Transverse colon (tissue), 4 donors: ENCODE measurements around the gene KPNB1. TPM values are rescaled to one million over a fixed set of nuclear protein-coding genes. Genes with fewer than 3 reads are reported as not detected.

Experiments used
- DNase-seq: peaks from one replicate; pipeline ENCODE4 v3.0.0-alpha.2; 2019
- H3K27ac ChIP-seq, 4 donors: fragments of 200-600 bp; sonication (generic); 2 replicates each; pipeline ENCODE4 v1.5.1; 2016 to 2018; ENCODE audit warnings: inconsistent platforms in 4 of 4
- H3K27me3 ChIP-seq: fragments of 200-600 bp; sonication (generic); 2 replicates; pipeline ENCODE4 v1.5.1; 2017; ENCODE audit warnings: inconsistent platforms
- H3K36me3 ChIP-seq, 4 donors: fragments of 200-600 bp; sonication (generic); 2 replicates each; pipeline ENCODE4 v1.5.1; 2017 to 2019; ENCODE audit warnings: inconsistent platforms in 4 of 4
- H3K4me1 ChIP-seq, 4 donors: fragments of 200-600 bp; sonication (generic); 2 replicates each; pipeline ENCODE4 v1.5.1; 2017 to 2020; ENCODE audit warnings: inconsistent platforms in 4 of 4
- H3K4me3 ChIP-seq, 4 donors: fragments of 200-600 bp; sonication (generic); 1 replicate in 1 of 4; 2 replicates in 3 of 4; pipeline versions ENCODE4 v1.5.1 to v1.6.1; 2017 to 2019; ENCODE audit warnings: inconsistent platforms in 4 of 4
- H3K9me3 ChIP-seq, 2 donors: fragments of 200-600 bp; sonication (generic); 2 replicates each; pipeline ENCODE4 v1.5.1; 2017 to 2019; ENCODE audit warnings: inconsistent platforms in 2 of 2
- EP300 ChIP-seq: sonication (generic); formaldehyde crosslinking; IDR thresholded peaks from one replicate; pipeline ENCODE4 v1.6.1; 2017; ENCODE audit warnings: antibody characterized with exemption, low read depth
- POLR2A ChIP-seq: fragments of 450-650 bp; IDR thresholded peaks from one replicate; pipeline ENCODE4 v1.6.1; 2016; ENCODE audit warnings: antibody characterized with exemption, mild to moderate bottlenecking, moderate library complexity
- POLR2AphosphoS5 ChIP-seq, 3 donors: sonication (generic); formaldehyde crosslinking; IDR thresholded peaks; one replicate each; pipeline ENCODE4 v1.6.1; 2016; ENCODE audit warnings: antibody characterized with exemption in 3 of 3
- WGBS, 2 donors: methylation state at CpG; one replicate each; pipeline ENCODE4 v1.1.5; 2018; ENCODE audit warnings: low coverage in 1 of 2; 5-methylcytosine and 5-hydroxymethylcytosine counted together
- in situ Hi-C, 4 donors: fragments of 200-750 bp; cut with MboI; loops; one replicate each; pipeline versions ENCODE4 v1.15.0 to v1.15.1; 2017; ENCODE audit warnings: low sequenced_read_pairs in 3 of 4, low pct_ligation_motif_present in 1 of 4, low pct_unique_long_range_greater_than_20kb in 1 of 4
- intact Hi-C: fragments of 100-400 bp; cut with DNase I; formaldehyde crosslinking; loops from one replicate; pipeline ENCODE4 v1.15.1; 2023; ENCODE audit warnings: low total_unique reads
- total RNA-seq, 4 donors: library from RNA; depleted of rRNA; stranded (reverse); fragments of >200 nt; gene quantifications; one replicate each; pipeline ENCODE4 v1.1.0, GENCODE V29; 2016
- TF ChIP-seq, protein P1 (sequence below), 5 experiments: fragments of 200-600 bp in 3 of 5; fragments of 450-650 bp in 2 of 5; sonication (generic) in 3 of 5; IDR thresholded peaks; 1 replicate in 2 of 5; 2 replicates in 3 of 5; pipeline ENCODE4 v1.5.1; 2016 to 2017; ENCODE audit warnings: antibody characterized with exemption in 5 of 5, inconsistent platforms in 3 of 5, mild to moderate bottlenecking in 2 of 5, moderate library complexity in 1 of 5

Gene KPNB1
- total RNA-seq, 4 donors from 2014 or later: 39.2 to 176 (median 133) TPM

DNA sequence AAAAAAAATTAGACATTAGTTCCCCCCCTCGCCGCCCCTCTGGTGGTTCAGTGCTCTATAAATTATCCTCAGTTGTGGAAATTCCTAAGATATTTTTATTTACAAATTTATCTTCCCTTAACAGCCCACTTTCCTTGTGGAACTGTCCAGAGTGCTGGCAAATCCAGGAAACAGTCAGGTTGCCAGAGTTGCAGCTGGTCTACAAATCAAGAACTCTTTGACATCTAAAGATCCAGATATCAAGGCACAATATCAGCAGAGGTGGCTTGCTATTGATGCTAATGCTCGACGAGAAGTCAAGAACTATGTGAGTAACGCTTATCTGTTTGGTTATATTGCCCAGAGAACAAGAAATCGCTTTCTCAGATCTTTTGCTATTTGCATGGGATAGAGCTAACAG, 2.9 kb downstream of the KPNB1 start:
- Histone ChIP-seq H3K27ac (no peak overlapping the region), H3K4me1 (peaks cover 22 to 53% (median 28%) of the 10 kb centered on the region in 4 donors), H3K27me3 (no peaks in the 10 kb centered on the region), H3K9me3 (no peaks in the 10 kb centered on the region), H3K4me3 (no peak overlapping the region), H3K36me3 (peaks cover 0 to 49% (median 24%) of the 10 kb centered on the region in 4 donors)
- in situ Hi-C loops: no loop called here
- intact Hi-C loops: no loop called here
- 89 to 90% methylated on average over 4 to 6 of the region's 6 CpGs for WGBS, 2 donors
- no peak for DNase-seq
- TF ChIP-seq, protein P1, sequence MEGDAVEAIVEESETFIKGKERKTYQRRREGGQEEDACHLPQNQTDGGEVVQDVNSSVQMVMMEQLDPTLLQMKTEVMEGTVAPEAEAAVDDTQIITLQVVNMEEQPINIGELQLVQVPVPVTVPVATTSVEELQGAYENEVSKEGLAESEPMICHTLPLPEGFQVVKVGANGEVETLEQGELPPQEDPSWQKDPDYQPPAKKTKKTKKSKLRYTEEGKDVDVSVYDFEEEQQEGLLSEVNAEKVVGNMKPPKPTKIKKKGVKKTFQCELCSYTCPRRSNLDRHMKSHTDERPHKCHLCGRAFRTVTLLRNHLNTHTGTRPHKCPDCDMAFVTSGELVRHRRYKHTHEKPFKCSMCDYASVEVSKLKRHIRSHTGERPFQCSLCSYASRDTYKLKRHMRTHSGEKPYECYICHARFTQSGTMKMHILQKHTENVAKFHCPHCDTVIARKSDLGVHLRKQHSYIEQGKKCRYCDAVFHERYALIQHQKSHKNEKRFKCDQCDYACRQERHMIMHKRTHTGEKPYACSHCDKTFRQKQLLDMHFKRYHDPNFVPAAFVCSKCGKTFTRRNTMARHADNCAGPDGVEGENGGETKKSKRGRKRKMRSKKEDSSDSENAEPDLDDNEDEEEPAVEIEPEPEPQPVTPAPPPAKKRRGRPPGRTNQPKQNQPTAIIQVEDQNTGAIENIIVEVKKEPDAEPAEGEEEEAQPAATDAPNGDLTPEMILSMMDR (IDR thresholded peaks at IDR 0.05): no peak
- TF ChIP-seq POLR2A (no peak), POLR2AphosphoS5 (IDR thresholded peaks at IDR 0.05) (no peak), EP300 (no peak)

DNA sequence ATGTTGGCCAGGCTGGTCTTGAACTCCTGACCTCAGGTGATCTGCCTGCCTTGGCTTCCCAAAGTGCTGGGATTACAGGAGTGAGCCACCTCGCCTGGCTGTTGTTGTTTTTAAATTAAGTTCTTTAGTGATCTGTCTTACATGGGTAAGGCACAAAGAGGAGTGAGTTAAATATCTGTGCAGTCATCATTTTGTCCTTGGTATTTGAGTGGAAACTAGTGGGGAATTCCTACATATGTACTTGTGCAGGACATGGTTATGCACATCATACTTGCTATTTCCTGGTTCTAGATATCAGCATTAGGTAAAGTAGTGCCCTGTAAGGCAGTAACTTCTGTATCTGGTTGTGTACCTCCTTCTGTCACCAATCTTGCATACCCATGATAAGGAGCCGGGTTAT, 3.7 kb downstream of the KPNB1 start:
- no peak for DNase-seq
- intact Hi-C loops: no loop called here
- H3K9me3 ChIP-seq: no peaks in the 10 kb centered on the region
- no peak overlapping the region for H3K27ac ChIP-seq
- no peaks in the 10 kb centered on the region for H3K27me3 ChIP-seq
- 88 to 100% methylated on average over 1 to 2 of the region's 2 CpGs for WGBS, 2 donors
- TF ChIP-seq POLR2AphosphoS5 (IDR thresholded peaks at IDR 0.05): no peak
- TF ChIP-seq, protein P1 (IDR thresholded peaks at IDR 0.05): no peak
- no peak for TF ChIP-seq POLR2A
- no peak for TF ChIP-seq EP300
- in situ Hi-C loops: no loop called here
- H3K36me3 ChIP-seq: peaks cover 0 to 57% (median 30%) of the 10 kb centered on the region in 4 donors
- H3K4me3 ChIP-seq: no peak overlapping the region
- H3K4me1 ChIP-seq: peaks cover 20 to 44% (median 25%) of the 10 kb centered on the region in 4 donors

DNA sequence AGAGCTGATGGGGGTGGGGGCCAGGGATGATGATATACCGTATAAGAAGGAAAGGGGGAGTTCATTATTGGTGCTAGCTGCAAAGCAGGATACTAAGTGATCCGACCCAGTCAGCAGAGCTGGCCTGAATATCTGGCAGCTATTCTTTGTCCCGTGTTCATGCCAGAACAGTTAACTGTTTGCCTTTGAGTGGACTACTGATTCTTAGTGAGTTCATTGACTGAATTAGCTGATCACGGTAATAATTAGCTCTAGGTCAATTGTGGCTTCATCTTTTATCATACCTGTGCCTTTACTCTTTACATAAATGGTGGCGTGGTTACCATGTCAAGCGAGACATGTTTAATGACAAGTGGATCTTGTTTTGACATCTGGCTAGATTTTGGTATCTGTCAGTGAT, 5.3 kb downstream of the KPNB1 start:
- no peaks in the 10 kb centered on the region for H3K27me3 ChIP-seq
- H3K27ac ChIP-seq: no peak overlapping the region
- H3K36me3 ChIP-seq: peaks cover 0 to 70% (median 35%) of the 10 kb centered on the region in 4 donors
- H3K4me1 ChIP-seq: peaks cover 15 to 50% (median 27%) of the 10 kb centered on the region in 4 donors
- H3K4me3 ChIP-seq: no peak overlapping the region
- 42 to 60% methylated on average over 6 of the region's 6 CpGs for WGBS, 2 donors
- TF ChIP-seq EP300 (no peak), POLR2A (no peak), POLR2AphosphoS5 (IDR thresholded peaks at IDR 0.05) (no peak)
- TF ChIP-seq, protein P1 (IDR thresholded peaks at IDR 0.05): no peak
- in situ Hi-C loops: no loop called here
- no peaks in the 10 kb centered on the region for H3K9me3 ChIP-seq
- intact Hi-C loops: no loop called here
- DNase-seq: no peak

DNA sequence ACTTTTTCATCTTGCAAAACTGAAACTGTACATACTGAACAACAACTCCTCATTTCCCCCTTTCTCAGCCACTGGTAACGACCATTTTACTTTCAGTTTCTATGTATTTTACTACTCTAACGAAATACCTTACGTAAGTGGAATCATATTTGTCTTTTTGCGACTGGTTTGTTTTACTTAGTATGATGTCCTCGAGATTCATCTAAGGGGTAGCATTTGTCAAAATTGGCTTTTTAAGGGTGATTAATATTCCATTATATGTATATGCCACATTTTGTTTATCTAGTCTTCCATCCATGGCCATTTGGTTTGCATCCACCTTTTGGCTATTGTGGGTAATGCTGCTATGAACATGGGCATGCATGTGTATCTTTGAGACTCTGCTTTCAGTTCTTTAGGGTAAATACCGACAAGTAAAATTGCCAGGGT, 10.4 kb downstream of the KPNB1 start:
- no peaks in the 10 kb centered on the region for H3K9me3 ChIP-seq
- DNase-seq: no peak
- H3K4me1 ChIP-seq: peaks cover 2 to 23% (median 8%) of the 10 kb centered on the region in 4 donors
- intact Hi-C loops: no loop called here
- H3K4me3 ChIP-seq: peak overlapping the region in 1 of 4 donors; percentile 13
- 3 to 18% methylated on average over 5 to 6 of the region's 6 CpGs for WGBS, 2 donors
- peaks cover 0 to 78% (median 37%) of the 10 kb centered on the region in 4 donors for H3K36me3 ChIP-seq
- in situ Hi-C loops: no loop called here
- TF ChIP-seq POLR2AphosphoS5 (IDR thresholded peaks at IDR 0.05) (peak in 1 of 3 donors; percentile 10), EP300 (no peak), POLR2A (no peak)
- TF ChIP-seq, protein P1 (IDR thresholded peaks at IDR 0.05): peak in 2 of 5 experiments; percentile 34 to 37
- H3K27me3 ChIP-seq: no peaks in the 10 kb centered on the region
- peak overlapping the region; percentile 55 to 69 (median 61) for H3K27ac ChIP-seq
